Measurements from ENCODE around the gene DLX5. TPM values are rescaled to one million over a fixed set of nuclear protein-coding genes. Genes with fewer than 3 reads are reported as not detected.

The DLX5 gene
- total RNA-seq, 1 experiment from 2014 or later = not detected

DNA sequence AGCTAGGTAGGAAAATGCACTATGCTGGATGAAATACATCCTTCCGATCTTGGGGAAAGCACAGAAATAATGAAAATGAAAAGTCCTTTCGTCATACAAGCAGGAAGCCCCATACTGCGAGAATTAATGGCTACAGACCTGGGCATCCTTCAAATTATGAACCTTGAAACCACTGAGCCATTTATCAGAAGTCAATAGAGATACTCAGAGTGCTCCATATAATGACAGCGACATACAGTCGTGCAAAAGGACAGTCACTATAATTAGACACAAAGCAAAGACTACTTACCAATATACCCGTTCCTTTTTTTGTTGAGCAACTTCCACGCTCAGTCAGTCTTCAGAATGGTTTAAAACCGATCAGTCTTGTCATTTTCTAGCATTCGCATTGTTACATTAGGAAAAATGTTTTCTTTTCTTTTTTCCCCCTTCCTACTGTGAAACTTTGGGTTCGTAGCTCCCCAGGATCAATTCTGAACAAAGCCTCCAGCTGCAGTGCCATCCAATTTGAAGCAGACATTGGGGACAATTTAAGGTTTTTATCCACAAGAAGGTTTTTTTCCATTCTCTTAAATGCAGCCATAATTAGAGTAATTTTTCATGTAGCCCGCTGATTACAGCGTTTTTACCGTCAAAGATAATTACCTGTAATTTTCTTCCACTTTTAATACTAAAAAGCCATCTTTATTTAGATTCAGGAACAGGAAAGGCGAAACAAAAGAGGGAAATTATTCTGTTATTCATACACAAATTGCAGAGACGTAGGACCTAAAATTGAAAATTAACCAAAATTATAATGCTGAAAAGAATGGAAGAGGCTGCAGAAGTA, 12.9 kb downstream of the DLX5 start:
- CTCF ChIA-PET = no interaction called here
- no peak overlapping the region for H3K27ac ChIP-seq (ENCODE audit: low read length)
- ATAC-seq (no peak), DNase-seq (ENCODE audit: low read depth, low spot score) (no peak)
- in situ Hi-C loops (cut with HindIII; ENCODE audit: low pct_unique_long_range_greater_than_20kb, low sequenced_read_pairs) = no loop called here
- peaks cover 8% of the 10 kb centered on the region; the same call in 1 of the 2 replicates for H3K4me1 ChIP-seq (ENCODE audit: control insufficient read depth, insufficient read depth, low read length)
- H3K4me3 ChIP-seq (ENCODE audit: low read depth in 2 of 2, low read length in 2 of 2) = no peak overlapping the region
- no peaks in the 10 kb centered on the region for H3K9me3 ChIP-seq (ENCODE audit: control insufficient read depth, insufficient read depth, low read depth, low read length)
- no peak for TF ChIP-seq POLR2AphosphoS5 (IDR thresholded peaks at IDR 0.05; ENCODE audit: low read depth, low read length)
- TF ChIP-seq TCF7L2 (IDR thresholded peaks at IDR 0.05; ENCODE audit: low read depth, low read length) = no peak
- TF ChIP-seq, protein P1, sequence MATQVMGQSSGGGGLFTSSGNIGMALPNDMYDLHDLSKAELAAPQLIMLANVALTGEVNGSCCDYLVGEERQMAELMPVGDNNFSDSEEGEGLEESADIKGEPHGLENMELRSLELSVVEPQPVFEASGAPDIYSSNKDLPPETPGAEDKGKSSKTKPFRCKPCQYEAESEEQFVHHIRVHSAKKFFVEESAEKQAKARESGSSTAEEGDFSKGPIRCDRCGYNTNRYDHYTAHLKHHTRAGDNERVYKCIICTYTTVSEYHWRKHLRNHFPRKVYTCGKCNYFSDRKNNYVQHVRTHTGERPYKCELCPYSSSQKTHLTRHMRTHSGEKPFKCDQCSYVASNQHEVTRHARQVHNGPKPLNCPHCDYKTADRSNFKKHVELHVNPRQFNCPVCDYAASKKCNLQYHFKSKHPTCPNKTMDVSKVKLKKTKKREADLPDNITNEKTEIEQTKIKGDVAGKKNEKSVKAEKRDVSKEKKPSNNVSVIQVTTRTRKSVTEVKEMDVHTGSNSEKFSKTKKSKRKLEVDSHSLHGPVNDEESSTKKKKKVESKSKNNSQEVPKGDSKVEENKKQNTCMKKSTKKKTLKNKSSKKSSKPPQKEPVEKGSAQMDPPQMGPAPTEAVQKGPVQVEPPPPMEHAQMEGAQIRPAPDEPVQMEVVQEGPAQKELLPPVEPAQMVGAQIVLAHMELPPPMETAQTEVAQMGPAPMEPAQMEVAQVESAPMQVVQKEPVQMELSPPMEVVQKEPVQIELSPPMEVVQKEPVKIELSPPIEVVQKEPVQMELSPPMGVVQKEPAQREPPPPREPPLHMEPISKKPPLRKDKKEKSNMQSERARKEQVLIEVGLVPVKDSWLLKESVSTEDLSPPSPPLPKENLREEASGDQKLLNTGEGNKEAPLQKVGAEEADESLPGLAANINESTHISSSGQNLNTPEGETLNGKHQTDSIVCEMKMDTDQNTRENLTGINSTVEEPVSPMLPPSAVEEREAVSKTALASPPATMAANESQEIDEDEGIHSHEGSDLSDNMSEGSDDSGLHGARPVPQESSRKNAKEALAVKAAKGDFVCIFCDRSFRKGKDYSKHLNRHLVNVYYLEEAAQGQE (IDR thresholded peaks at IDR 0.05; ENCODE audit: insufficient read depth in 1 of 2, low read depth in 2 of 2, low read length in 1 of 2) = no peak
- no peak for TF ChIP-seq SIN3A (IDR thresholded peaks at IDR 0.05; ENCODE audit: borderline replicate concordance, insufficient read depth, low read depth, low read length)
- TF ChIP-seq, protein P2, sequence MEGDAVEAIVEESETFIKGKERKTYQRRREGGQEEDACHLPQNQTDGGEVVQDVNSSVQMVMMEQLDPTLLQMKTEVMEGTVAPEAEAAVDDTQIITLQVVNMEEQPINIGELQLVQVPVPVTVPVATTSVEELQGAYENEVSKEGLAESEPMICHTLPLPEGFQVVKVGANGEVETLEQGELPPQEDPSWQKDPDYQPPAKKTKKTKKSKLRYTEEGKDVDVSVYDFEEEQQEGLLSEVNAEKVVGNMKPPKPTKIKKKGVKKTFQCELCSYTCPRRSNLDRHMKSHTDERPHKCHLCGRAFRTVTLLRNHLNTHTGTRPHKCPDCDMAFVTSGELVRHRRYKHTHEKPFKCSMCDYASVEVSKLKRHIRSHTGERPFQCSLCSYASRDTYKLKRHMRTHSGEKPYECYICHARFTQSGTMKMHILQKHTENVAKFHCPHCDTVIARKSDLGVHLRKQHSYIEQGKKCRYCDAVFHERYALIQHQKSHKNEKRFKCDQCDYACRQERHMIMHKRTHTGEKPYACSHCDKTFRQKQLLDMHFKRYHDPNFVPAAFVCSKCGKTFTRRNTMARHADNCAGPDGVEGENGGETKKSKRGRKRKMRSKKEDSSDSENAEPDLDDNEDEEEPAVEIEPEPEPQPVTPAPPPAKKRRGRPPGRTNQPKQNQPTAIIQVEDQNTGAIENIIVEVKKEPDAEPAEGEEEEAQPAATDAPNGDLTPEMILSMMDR (IDR thresholded peaks at IDR 0.05) = no peak
- no TSS peak for BruUV-seq (replicated peaks)
- POLR2A ChIA-PET = no interaction called here
- H3K36me3 ChIP-seq (ENCODE audit: control insufficient read depth, insufficient read depth, low read length) = no peaks in the 10 kb centered on the region
- H3K27me3 ChIP-seq (ENCODE audit: control insufficient read depth, insufficient read depth, low read length) = peaks cover 22% of the 10 kb centered on the region
- intact Hi-C loops (cut with micrococcal nuclease; ENCODE audit: unreplicated experiment) = no loop called here

DNA sequence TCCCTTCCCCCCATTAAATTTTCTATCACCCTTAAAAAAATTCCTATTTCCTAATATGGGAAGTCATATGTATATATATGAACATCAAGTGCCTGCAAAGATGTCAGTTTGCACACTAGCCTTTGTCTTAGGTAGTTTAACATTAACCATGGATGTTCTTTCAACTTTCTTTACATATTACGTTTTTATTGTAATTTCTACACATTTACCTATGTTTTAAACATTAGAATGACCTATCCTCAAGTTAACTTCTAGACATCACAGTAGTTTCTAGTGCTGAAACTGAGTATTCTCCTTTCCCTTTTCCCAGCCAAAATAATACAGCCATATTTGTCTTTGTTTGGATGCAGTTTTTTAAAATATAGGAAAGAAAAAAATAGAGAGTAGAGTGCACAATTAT, 13.5 kb downstream of the DLX5 start:
- TF ChIP-seq POLR2AphosphoS5 (IDR thresholded peaks at IDR 0.05; ENCODE audit: low read depth, low read length) = no peak
- TF ChIP-seq, protein P1 (IDR thresholded peaks at IDR 0.05; ENCODE audit: insufficient read depth in 1 of 2, low read depth in 2 of 2, low read length in 1 of 2) = no peak
- TF ChIP-seq, protein P2 (IDR thresholded peaks at IDR 0.05) = no peak
- TF ChIP-seq TCF7L2 (IDR thresholded peaks at IDR 0.05; ENCODE audit: low read depth, low read length) = no peak
- no peak for TF ChIP-seq SIN3A (IDR thresholded peaks at IDR 0.05; ENCODE audit: borderline replicate concordance, insufficient read depth, low read depth, low read length)
- Histone ChIP-seq H3K27ac (ENCODE audit: low read length) (no peak overlapping the region), H3K9me3 (ENCODE audit: control insufficient read depth, insufficient read depth, low read depth, low read length) (no peaks in the 10 kb centered on the region), H3K4me1 (ENCODE audit: control insufficient read depth, insufficient read depth, low read length) (peaks cover 3% of the 10 kb centered on the region; the same call in 1 of the 2 replicates), H3K36me3 (ENCODE audit: control insufficient read depth, insufficient read depth, low read length) (no peaks in the 10 kb centered on the region), H3K4me3 (ENCODE audit: low read depth in 2 of 2, low read length in 2 of 2) (no peak overlapping the region), H3K27me3 (ENCODE audit: control insufficient read depth, insufficient read depth, low read length) (peaks cover 22% of the 10 kb centered on the region)
- ATAC-seq (no peak), DNase-seq (ENCODE audit: low read depth, low spot score) (no peak)
- no TSS peak for BruUV-seq (replicated peaks)
- POLR2A ChIA-PET = no interaction called here
- intact Hi-C loops (cut with micrococcal nuclease; ENCODE audit: unreplicated experiment) (no loop called here), in situ Hi-C loops (cut with HindIII; ENCODE audit: low pct_unique_long_range_greater_than_20kb, low sequenced_read_pairs) (no loop called here)
- CTCF ChIA-PET = no interaction called here

Measured in Panc1 (cell line).